A204.1 (cell line): ENCODE data around the gene COBL.

ENCODE experiments used
- FAIRE-seq: peaks from 2 replicates; lab custom pipeline; 2012; peaks lifted over from hg19 to GRCh38; lab: Jason Lieb, UNC

Gene COBL

DNA sequence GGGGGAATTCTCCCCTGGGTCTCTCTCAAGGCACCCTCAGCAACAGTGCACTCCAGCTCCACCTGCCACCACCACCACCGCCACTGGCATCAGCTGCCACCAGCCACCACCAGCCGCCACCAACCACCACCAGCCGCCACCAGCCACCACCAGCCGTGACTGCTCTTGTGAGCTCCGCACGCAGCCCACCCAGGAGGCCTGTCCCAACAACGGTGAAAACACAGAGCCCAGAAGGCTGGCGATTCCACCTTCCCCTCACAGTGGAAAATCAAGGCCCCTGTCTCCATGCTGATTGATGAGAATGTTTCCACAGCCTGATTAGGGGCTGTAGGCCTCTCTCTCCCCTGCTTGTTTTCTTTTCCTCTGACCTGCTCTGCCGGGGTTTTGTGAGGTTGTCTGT is 41.1 kb downstream of the COBL start:
- no peak for FAIRE-seq

DNA sequence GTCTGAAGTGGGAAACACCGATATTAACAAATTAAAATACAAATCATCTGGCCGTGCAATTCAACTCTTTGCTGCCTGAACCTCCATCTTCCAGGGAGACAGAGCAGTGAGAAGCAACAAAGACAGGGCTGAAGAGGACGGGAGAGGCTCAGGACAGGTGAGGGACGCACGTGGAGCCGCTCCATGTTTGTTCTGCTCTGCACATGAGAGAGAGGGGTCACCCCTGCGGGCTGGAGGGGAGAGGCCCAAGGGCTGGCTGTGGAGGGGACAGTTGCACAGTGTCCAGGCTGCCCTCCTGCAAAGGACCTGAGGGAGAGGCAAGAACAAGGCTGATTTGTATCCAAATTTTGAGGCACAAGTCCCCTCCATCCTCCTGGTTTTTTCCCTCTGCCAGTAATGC is 41.7 kb downstream of the COBL start:
- FAIRE-seq: no peak

DNA sequence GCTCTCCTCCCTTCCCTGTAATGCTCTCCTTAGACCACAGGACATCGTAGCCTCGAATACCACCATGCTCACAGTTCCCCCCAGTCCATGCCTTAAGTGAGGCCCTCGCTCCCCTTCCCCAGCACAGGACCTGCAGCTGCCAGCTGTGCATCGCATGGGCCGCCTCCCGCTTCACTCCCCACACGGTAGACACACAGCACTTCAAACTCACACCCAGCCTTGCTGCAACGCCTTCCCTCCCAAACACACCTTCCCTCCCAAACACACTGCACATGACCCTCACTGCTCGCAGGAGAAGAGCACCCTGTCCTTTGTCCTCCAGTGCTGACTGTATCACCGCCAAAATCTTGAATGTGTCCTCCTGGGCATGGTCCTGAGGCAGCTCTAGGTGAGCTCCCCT is 42.6 kb downstream of the COBL start:
- FAIRE-seq: no peak

DNA sequence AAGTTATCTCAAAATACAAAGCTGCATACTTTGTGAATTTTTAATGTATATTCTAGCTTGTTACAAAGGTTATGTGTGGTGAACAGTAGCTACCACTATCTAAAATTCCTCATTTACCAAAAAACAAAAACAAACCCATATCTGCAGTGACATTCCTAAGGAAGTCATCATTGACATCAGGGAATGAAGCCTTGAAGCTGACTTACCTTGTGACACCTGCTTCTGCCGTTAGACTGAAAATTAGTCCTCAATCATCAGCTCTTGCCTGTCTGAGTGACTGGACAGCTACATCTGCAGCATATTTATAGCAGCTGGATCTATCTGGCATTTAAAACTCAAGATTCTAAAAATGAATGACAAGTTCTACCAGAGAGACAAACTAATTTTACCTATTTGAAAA is 43.2 kb downstream of the COBL start:
- no peak for FAIRE-seq

DNA sequence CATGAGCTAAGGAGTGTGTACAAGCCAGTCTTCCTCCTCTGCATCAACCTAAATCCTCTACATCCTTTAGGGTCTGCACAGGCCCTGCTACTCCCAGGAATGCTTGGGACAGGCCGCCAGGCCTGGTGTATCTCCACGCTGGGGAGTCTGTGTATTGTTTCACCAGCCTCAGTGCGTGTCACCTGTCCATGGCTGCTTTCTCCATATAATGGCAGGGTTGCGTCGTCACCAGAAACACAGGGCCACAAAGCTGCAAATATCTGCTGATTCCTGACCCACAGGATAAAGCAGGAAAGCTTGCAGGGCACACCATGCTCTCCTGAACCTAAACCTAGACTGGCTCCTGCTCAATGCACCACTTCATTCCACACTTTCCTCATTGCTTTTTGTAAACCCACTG is 45.6 kb downstream of the COBL start:
- no peak for FAIRE-seq

DNA sequence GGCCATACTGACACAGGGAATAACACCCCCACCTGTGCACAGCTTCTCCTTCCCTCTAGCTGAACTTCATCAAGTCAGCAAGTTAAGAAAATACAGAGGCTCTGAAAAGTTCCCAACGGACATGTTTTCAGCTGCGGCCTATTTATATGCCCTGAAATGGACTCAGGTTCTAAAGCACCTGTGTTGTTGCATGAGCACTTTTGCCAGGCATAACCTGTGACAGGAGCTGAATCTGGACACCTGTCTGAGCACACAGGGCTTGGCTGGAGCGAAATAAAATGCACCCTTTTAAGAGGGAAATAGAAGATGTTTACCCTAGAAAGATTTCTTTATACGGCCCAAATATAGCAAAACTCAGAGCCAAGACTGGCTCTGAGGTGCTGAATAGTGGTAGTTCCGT is 46.7 kb downstream of the COBL start:
- no peak for FAIRE-seq

DNA sequence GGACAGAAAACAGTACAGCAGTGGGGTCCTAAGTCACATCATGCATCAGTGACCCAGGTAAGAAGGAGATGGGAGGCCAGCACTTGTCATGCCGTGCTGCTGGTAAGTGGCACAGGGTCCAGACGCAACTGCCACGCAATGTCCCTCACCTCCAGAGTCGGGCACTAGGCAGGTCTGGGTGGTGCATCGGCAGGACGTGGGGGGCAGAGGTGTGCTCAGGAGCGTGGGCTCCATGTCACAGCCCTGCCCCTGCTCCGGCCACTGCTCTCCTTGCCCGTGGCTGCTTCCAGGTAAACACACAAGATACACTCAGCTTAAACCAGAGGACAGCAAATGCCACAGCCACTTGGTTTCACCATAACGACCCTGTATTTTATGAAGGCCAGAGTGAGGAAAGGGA is 47.3 kb downstream of the COBL start:
- FAIRE-seq: no peak

DNA sequence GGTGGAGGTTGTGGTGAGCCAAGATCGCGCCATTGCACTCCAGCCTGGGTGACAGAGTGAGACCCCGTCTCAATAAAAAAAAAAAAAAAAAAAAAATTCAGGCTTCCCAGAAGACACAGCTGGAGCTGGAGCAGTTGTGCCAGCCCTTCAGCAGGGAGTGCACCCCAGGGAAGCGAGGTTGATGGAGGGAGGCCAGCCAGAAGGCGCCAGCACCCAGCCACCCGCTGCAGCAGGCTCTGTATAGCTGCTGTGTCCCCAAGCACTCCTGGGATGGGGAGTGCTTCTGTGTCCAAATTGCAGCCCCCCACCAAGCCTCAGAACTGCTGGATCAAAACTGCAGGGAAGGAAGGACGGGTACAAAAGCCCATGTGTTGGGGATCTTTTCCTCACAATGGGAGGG is 47.8 kb downstream of the COBL start:
- no peak for FAIRE-seq

DNA sequence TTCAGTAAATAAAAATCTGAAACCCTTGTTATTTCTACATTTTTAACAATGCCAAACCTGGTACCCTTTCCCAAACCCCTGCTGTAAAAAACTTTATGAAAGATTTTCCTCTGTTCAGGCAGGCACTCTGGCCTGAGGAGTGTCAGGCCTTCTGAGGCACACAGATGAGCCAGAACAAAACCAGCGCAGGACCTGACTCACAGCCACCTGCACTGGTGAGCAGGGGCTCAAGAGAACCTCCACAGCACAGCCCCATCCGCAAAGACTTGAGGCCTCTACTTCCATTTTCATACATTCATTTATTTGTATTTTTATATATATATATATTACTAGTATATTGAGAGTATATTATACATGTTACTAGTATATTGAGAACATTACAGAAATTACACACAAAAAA is 49.4 kb downstream of the COBL start:
- no peak for FAIRE-seq

DNA sequence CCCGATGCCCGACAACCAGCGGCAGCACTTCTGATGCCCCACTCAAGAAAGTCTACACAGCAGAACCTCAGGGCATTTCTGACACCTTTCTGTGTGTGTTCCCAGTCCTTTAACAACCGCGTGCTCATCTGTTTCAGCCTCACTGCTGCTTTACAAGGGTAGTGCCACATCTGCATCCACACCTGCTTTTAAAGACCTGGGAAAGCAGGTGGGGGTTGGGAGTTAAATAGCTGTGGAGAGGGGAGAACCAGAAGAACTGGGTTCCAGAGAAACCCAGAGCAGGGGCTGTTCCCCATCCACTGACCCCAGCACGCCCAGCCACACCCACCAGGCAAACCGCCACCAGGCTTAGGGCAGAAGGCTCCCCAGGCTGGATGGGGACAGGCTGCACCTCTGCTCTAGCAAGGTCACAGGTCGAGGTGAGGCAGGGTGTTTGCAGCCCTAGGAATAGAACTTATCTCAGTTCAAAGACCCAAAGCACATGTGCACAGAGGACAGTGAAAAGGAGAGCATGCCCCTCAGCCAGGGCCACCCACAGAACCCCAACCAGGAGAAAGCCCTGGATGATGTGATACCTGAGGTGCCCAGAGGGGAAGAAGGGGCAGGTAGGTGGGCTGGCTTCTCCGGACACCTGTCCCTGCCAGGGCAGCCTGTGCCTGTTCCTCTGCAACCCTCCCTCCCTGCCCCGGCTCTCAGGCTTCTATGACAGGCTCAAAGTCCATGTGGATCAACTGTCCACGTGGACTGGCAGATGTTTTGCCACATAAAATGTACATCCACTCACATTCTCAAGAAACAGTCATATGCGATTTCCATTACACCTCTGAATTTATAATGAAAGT is 51.3 kb downstream of the COBL start:
- FAIRE-seq: no peak

DNA sequence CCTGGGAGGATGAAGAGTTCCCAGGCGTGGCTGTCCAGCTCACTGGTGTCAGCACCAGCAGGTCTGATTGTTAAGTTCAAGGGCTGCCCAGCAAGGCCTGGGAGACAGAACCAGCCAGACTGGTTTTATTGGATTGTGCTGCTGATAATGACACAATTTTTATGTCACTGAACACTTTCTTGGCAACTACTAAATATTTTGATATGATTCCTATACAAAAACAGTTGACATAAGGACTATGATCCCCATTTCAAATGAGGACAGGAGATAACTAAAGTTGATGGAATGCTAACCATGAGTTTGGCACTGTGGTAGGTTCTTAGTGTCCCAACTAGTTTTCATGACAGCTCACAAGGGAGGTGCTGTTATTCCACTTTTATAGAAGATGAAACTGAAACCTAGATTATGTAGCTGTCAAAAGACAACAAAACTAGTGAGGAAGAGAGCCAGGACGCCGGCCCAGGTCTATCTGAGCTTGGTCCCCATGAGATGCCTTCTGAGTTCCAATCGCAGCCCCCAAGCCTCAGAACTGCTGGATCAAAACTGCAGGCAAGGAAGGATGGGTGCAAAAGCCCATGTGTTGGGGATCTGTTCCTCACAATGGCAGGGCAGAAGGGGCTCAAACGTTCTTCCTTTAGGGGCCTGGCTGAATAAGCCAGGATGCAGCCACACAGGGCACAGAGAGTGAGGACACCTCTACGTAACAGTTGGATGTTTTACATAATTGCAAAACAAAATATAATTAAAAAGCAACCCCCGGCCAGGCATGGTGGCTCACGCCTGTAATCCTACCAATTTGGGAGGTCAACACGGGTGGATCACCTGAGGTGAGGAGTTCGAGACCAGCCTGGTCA is 52.8 kb downstream of the COBL start:
- no peak for FAIRE-seq

DNA sequence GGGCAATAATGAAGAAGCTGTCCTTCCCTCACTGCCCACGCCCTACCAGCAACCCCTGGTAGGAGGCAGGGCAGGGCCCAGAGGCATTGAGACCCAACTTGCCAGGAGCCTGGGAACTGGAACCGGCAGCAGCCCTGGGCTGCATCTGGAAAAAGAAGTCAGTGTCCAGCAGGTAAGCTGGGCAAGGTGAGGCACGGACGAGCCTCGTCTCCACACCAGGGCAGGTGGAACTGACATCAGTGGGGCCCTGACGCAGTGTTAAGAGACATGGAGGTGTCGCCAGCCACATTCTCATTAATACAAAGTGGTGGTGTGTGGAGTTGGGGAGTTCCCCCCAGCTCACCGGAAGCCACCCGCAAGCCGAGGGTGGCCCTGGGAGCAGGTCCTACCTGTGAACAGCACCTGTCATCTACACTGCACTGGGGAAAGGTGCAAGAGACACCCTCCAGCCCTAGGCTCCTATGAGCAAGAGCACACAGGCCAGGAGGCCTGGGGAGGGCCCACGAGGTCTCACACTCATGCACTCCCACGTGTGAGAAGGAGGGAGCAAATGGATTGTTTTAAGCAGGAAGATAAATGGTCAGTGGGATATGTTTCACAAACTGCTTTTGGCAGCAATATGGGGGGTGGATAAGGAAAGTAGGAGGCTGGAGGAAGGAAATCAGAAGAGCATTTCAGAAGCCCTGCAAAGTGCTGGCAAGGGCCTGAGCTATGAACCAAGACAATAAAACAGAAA is 53.6 kb downstream of the COBL start:
- no peak for FAIRE-seq

DNA sequence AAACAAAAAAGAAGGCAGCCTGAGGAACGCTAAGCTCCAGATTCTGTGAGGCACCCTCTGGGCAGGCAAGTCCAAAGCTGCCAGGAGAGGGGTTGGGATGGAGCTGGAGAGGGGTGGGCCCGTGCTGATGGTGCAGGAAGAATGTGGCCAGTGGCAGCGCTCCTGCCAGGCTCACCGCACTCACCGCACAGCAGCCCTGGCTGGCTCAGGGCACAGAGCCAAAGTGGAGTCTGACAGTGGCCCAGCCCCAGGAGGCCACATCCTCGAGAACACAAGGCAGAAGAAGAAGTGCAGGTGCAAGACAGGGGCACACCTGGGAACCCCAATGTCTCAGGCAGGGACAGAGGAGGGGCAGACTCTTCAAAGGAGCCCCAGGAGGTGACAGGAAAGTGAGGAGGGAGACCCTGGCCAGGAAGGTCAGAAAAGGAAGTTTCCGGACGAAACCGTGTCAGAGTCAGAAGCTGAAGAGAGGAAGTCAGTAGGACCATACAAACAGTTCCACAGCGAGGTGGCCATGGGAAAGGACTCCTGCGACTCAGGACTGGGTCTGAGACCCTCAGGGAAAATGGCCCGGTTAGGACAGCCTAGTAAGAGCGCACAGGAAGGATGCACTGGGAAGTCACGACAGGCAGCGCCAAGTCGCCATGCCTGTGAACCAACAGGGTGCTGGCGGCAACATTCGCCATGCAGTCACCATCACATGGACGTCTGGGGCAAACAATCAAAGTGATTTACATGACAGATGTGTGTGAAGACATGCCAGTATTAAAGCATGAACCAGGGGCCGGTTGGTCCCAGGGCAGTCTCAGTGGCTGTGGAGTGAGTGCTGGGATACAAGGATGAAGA is 54.4 kb downstream of the COBL start:
- no peak for FAIRE-seq

DNA sequence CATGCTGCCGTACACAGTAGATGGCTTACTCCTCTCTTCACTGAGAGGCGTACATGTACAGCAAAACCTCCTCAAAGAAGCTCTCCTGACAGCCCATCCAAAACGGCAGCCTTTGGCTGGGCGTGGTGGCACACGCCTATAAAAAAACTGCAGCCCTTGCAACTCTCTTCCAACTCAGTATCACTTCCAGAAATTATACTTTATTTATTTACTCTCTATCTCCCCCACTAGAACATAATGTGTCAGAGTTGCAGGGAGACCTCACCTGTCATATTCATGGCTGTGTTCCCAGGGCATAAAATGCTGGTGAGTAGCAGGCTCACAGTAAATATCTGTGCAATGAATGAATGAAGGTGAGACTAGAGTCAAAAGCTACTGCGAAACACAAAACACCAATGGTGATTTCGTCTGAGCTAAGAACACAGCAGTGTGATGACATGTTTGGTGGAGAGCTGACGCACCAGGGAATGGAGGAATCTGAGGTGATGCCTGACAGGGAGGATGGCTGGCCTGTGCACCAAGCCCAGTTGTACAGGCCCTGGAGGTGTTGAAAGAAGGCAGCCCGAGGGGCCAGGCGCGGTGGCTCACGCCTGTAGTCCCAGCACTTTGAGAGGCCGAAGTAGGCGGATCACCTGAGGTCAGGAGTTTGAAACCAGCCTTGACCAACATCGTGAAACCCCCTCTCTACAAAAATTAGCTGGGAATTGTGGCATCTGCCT is 55.3 kb downstream of the COBL start:
- no peak for FAIRE-seq

DNA sequence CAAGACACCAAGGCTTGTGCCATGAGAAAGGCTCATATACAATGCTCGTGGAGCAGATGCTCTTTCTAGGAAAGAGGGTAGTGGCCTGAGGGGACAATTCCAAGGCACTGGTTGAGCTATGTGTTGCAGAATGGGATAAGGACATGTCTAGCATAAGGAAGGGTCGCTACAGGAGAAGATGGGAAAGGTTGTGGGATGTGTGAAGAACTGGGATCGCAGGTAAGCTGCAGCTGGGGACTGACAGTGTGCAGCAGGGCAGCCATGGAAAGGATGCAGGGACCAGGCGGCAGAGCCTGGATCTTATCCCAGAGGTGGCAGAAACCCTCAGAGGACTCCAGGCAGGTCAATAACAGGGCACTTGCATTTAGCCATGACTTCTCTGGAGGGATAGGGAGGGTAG is 56.1 kb downstream of the COBL start:
- no peak for FAIRE-seq

DNA sequence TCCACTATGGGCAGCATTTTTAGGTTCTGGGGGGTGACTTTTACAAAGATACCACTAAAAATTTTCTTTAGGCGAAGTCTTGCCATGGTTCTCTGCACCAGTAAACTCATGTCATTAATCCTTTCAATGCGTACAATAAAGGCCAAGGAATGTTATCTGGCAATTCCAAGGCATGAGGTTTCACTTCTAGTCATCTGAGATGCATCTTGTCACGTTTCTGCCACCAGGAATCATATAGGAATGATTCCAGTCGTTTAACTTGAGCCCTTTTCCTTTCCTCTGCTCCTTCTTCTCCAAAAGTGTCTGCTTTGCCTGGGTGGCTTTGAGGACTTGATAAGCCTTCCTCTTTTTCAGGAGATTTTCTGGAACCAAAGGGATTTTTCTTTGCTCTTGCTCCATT is 56.8 kb downstream of the COBL start:
- no peak for FAIRE-seq

DNA sequence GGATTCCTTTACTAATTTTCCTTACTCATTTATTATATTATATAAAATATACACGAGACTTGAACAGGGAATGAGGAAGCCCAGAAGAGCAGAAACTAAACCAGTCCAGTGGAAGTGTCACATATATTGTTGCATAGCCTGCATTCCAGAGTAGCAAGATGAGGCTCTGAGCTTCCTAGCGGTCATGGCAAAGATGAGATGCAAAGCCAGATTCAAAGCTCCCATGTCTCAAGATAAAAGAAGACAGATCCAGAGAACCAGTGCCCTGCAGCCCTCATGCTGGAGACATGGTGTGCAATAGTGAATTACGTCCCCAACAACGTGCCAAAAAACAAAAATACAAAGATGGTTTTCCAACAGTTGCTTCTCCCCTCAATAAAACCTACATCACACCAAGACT is 59.7 kb downstream of the COBL start:
- FAIRE-seq: no peak

DNA sequence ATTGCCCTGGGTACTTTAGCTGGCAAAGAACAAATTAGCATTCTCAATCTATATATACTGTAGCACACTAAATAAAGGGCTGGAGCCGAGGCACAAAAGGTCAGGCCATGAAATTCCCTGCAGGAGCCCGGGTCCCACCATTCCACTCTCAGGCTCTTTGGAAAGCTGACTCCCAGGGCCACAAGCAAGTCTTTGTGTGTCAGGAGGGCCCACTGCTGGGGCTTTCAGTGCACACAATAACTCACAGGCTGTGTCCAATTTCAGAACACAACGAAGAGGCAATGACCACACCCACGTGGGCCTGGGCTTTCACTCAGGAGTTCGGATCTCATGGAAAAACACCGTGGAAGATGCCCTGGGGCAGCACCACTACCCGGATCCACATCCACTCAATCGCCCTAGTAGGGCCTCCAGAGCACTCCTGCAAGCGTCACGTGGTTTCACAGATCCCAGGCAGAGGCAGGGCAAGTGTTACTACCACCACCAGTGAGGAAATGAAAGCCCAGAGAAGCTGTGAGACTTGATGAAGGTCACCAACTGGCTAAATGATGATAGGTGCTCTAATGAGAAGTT is 60.3 kb downstream of the COBL start:
- no peak for FAIRE-seq

DNA sequence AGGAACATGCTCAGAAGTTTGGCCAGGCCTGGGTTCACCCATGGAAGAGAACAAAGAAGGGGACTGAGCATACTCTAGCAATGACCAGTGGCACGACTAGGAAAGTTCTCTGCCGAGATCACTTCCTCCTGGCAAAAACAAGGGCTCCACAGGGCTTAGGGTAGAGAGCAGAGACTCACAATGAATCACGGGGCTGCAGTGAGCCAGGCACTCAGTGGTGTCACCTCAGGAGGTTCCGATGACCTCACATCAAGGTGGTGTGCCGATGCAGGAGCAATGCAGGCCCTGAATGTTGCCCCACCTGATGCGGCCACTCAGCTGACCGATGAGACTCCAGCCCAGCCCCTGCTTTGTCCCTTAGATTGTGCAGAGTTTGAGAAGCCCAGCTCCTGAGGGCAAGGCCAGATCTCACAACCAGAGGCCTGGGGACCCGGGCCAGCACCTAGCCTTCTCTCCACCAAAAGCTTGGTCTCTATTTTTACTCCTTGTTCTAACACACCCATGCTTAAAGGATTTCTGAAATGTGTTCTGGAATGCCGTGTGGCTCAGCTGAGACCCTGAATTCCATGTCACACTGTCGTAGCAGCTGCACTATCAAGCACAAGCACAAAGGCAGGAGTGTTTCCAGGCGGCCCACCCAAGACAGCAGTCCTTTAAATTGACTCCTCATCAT is 60.9 kb downstream of the COBL start:
- no peak for FAIRE-seq

DNA sequence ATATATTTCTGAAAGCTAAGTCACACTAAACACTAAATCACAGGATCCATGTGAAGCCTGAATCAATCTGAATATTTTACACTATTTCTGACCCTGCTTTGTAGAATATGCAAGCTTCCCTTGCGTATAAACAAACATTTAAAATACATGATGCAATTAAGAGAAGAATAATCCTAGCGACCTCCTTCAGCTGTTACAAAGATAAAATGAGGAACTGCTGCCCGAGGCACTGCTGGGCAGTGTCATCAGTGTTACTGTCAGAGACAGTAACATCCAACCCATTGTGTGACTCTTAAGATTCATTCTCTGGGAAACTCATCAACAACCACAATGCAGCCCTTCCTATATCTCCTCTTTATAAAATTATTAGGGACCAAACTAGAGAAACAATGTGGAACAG is 61.6 kb downstream of the COBL start:
- no peak for FAIRE-seq
